Adrenal gland (tissue), 5 donors: Measurements from ENCODE around the gene HDLBP.

Source experiments
- POLR2A ChIP-seq, 2 donors: fragments of 450-650 bp; IDR thresholded peaks; one replicate each; pipeline ENCODE4 v1.6.1; 2017; ENCODE audit warnings: antibody characterized with exemption in 2 of 2, mild to moderate bottlenecking in 2 of 2, moderate library complexity in 1 of 2
- TF ChIP-seq, protein P1 (sequence below), 6 experiments: fragments of 450-650 bp in 4 of 6; fragments of 200-600 bp in 2 of 6; sonication (generic) in 1 of 6; IDR thresholded peaks; 1 replicate in 5 of 6; 2 replicates in 1 of 6; pipeline versions ENCODE4 v1.5.1 to v1.8.0; 2016 to 2021; ENCODE audit warnings: antibody characterized with exemption in 6 of 6, mild to moderate bottlenecking in 2 of 6, moderate library complexity in 1 of 6
- donor health status: DM: no; HTN: no; CAD: no.

DNA sequence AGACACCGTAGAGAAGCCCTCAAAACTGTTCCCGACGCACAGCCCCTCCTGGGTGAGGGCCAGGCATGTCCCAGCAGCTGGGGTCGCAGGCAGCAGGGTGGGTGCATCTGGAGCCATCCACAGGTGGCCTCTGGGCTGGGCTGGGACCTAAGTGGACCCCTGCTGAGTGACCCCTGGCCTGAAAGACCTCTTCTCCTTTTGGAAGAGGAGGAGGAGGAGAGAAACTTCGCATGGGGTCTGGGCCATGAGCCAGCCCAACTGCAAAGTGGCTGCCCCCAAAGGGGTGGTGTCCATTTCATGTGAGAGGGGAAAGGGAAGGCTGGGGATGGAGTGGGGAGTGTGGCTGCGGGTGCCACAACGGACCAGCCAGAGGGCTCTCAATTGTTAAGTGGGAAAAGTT lies 101.9 kb downstream of the HDLBP start:
- TF ChIP-seq POLR2A (IDR thresholded peaks at IDR 0.05) = no peak
- TF ChIP-seq, protein P1, sequence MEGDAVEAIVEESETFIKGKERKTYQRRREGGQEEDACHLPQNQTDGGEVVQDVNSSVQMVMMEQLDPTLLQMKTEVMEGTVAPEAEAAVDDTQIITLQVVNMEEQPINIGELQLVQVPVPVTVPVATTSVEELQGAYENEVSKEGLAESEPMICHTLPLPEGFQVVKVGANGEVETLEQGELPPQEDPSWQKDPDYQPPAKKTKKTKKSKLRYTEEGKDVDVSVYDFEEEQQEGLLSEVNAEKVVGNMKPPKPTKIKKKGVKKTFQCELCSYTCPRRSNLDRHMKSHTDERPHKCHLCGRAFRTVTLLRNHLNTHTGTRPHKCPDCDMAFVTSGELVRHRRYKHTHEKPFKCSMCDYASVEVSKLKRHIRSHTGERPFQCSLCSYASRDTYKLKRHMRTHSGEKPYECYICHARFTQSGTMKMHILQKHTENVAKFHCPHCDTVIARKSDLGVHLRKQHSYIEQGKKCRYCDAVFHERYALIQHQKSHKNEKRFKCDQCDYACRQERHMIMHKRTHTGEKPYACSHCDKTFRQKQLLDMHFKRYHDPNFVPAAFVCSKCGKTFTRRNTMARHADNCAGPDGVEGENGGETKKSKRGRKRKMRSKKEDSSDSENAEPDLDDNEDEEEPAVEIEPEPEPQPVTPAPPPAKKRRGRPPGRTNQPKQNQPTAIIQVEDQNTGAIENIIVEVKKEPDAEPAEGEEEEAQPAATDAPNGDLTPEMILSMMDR (IDR thresholded peaks at IDR 0.05) = no peak
